ENCODE results near the gene TOP2B. TPM values are rescaled to one million over a fixed set of nuclear protein-coding genes. Genes with fewer than 3 reads are reported as not detected.

Gene TOP2B
- total and polyA plus RNA-seq, 7 donors, result 39.3 to 84.8 (median 66.2) TPM

DNA sequence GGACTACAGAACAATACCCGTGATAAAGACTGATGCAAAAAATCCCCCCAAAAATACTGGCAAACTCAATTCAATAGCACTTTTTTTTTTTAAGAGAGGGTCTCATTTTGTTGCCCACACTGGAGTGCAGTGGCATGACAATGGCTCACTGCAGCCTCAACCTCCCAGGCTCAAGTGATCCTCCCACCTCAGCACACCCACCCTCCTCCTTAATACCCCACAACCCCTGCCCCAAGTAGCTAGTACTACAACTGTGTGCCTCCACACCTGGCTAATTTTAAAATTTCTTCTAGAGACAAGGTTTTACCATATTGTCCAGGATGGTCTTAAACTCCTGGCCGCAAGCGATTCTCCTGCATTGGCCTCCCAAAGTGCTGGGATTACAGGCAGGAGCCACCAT is 11.4 kb downstream of the TOP2B start:
- intact Hi-C loops (cut with DNase I), result no loop called here
- Histone ChIP-seq H3K27ac (no peak overlapping the region), H3K9me3 (peaks cover 21% of the 10 kb centered on the region), H3K4me1 (peaks cover 52% of the 10 kb centered on the region), H3K4me3 (no peak overlapping the region), H3K36me3 (ENCODE audit: insufficient read depth in 1 of 2, low read depth in 1 of 2) (no peaks in the 10 kb centered on the region), H3K27me3 (ENCODE audit: insufficient read depth in 3 of 3, low read length in 2 of 3) (no peaks in the 10 kb centered on the region)
- TF ChIP-seq, protein P1, sequence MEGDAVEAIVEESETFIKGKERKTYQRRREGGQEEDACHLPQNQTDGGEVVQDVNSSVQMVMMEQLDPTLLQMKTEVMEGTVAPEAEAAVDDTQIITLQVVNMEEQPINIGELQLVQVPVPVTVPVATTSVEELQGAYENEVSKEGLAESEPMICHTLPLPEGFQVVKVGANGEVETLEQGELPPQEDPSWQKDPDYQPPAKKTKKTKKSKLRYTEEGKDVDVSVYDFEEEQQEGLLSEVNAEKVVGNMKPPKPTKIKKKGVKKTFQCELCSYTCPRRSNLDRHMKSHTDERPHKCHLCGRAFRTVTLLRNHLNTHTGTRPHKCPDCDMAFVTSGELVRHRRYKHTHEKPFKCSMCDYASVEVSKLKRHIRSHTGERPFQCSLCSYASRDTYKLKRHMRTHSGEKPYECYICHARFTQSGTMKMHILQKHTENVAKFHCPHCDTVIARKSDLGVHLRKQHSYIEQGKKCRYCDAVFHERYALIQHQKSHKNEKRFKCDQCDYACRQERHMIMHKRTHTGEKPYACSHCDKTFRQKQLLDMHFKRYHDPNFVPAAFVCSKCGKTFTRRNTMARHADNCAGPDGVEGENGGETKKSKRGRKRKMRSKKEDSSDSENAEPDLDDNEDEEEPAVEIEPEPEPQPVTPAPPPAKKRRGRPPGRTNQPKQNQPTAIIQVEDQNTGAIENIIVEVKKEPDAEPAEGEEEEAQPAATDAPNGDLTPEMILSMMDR (IDR thresholded peaks at IDR 0.05), result no peak
- no peak for DNase-seq
- ATAC-seq, result no peak
- 92 to 95% (median 93%) methylated on average over 3 of the region's 3 CpGs for WGBS, 3 donors

DNA sequence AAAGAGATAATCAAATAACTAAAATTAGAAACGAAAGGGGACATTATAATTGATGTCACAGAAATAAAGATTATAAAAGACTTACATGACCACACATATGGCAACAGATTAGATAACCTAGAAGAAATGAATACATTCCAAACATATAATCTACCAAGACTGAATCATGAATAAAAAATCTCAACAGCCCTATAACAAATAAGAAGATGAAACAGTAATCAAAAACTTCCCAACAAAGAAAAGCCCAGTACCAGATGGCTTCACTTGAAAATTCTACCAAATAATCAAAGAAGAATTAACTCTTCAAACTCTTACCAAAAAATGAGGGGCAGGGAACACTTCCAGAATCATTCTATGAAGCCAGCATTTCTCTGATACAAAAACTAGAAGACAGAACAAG is 11.8 kb downstream of the TOP2B start:
- intact Hi-C loops (cut with DNase I), result no loop called here
- DNase-seq, result no peak
- Histone ChIP-seq H3K27me3 (ENCODE audit: insufficient read depth in 3 of 3, low read length in 2 of 3) (no peaks in the 10 kb centered on the region), H3K4me3 (no peak overlapping the region), H3K4me1 (peaks cover 51% of the 10 kb centered on the region), H3K9me3 (peaks cover 22% of the 10 kb centered on the region), H3K36me3 (ENCODE audit: insufficient read depth in 1 of 2, low read depth in 1 of 2) (no peaks in the 10 kb centered on the region), H3K27ac (no peak overlapping the region)
- TF ChIP-seq, protein P1 (IDR thresholded peaks at IDR 0.05), result no peak
- 24 to 72% (median 39%) methylated on average over 1 of the region's 1 CpG for WGBS, 3 donors
- ATAC-seq, result no peak

DNA sequence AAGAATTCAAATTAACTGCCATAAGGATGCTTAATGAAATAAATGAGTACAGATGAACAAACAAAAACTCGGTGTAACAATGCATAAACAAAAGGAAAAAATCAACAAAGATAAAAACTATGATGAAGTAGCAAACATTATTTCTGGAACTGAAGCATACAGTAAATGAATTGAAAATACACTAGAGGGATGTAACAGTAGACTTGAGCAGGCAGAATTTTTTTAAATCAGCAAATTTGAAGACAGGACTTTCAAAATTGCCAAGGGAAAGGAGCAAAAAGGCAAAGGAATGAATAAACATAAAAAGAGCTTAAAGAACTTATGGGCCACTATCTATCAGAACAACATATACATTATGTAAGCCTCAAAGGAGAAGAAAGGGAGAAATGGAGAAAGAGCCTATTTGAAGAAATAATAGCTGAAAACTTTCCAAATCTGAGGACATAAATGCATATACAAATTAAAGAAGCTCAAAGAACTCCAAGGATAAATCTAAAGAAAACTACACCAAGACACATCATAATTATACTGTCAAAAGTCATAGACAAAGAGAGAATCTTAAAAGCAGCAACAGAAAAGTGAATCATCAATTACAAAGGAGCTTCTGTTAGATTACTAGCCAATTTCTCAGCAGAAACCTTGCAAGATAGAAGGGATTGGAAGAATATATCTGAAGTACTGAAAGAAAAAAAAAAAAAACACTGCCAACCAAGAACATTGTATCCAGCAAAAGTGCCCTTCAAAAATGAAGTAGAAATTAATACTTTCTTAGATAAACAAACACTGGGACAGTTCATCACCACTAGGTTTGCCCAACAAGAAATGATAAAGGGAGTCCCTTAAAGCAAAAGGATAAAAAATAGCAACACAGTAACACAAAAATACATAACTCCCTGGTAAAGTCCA is 15.5 kb downstream of the TOP2B start:
- Histone ChIP-seq H3K4me3 (no peak overlapping the region), H3K9me3 (peaks cover 22% of the 10 kb centered on the region), H3K4me1 (peaks cover 24% of the 10 kb centered on the region), H3K27me3 (ENCODE audit: insufficient read depth in 3 of 3, low read length in 2 of 3) (no peaks in the 10 kb centered on the region), H3K27ac (no peak overlapping the region), H3K36me3 (ENCODE audit: insufficient read depth in 1 of 2, low read depth in 1 of 2) (peaks cover 0 to 3% of the 10 kb centered on the region in 2 donors)
- TF ChIP-seq, protein P1 (IDR thresholded peaks at IDR 0.05), result no peak
- intact Hi-C loops (cut with DNase I), result loop anchor here (2.0 to 5.0 kb wide), 3 partner anchors 206 to 1063 kb away; no protein-coding TSS in a partner anchor
- DNase-seq (no peak), ATAC-seq (no peak)
- WGBS, 3 donors, result 92 to 97% (median 96%) methylated on average over 1 of the region's 1 CpG

DNA sequence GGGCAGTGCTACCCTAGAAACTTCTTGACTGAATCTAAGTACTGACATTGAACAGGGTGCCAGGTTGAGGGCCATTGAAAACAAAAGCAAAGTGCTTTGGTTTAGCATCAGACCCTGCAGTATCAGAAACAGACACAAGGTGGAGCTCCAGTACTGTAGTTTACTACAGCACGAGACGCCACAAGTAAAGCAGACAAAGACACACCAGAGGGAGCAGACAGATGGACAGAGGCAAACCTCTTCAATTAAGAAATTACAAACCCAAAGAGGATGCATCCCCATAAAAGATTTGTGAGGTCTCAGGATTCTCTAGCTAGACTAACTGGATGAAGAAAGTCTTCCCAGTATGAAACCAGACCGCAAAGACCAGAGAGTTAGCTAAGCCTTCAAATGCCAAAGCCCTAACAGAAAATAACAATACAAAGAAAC is 16.6 kb downstream of the TOP2B start:
- H3K4me1 ChIP-seq, result peaks cover 13% of the 10 kb centered on the region
- TF ChIP-seq, protein P1 (IDR thresholded peaks at IDR 0.05), result peak; percentile 93
- WGBS, 3 donors, result 40 to 58% (median 47%) methylated on average over 3 of the region's 3 CpGs
- H3K27me3 ChIP-seq (ENCODE audit: insufficient read depth in 3 of 3, low read length in 2 of 3), result no peaks in the 10 kb centered on the region
- H3K4me3 ChIP-seq, result no peak overlapping the region
- no peak overlapping the region for H3K27ac ChIP-seq
- intact Hi-C loops (cut with DNase I), result loop anchor here (2.0 to 5.0 kb wide), 3 partner anchors 207 to 1064 kb away; no protein-coding TSS in a partner anchor
- H3K9me3 ChIP-seq, result peaks cover 22% of the 10 kb centered on the region
- DNase-seq (no peak), ATAC-seq (peak; percentile 91 to 96 (median 94))
- H3K36me3 ChIP-seq (ENCODE audit: insufficient read depth in 1 of 2, low read depth in 1 of 2), result peaks cover under 1 to 8% of the 10 kb centered on the region in 2 donors

Measured in psoas muscle (tissue), 8 donors.